Mesenchymal stem cell (in vitro differentiated cells and primary cell): ENCODE results near the gene RUFY4.
A peak's percentile ranks its signal among the peaks of the same experiment; 100 is the strongest.

ENCODE experiments used
- DNase-seq: peaks from one replicate; pipeline ENCODE4 v3.0.0-alpha.2; 2013
- H2AFZ ChIP-seq: one replicate; pipeline ENCODE4 v1.6.1; 2013; ENCODE audit warnings: low read depth, mild to moderate bottlenecking, control low read depth, inconsistent platforms, low read length, moderate library complexity
- H2AK5ac ChIP-seq: 2 replicates; pipeline ENCODE4 v1.6.1; 2013; ENCODE audit warnings: low read length, moderate library complexity, mild to moderate bottlenecking, inconsistent platforms; ENCODE audit not compliant: severe bottlenecking
- H2BK120ac ChIP-seq: one replicate; pipeline ENCODE4 v1.6.1; 2013; ENCODE audit warnings: low read depth, mild to moderate bottlenecking, inconsistent platforms, low read length, moderate library complexity
- H2BK12ac ChIP-seq, 2 experiments: one replicate each; pipeline ENCODE4 v1.6.1; 2013; ENCODE audit warnings: inconsistent platforms in 2 of 2, low read length in 2 of 2, mild to moderate bottlenecking in 2 of 2, moderate library complexity in 2 of 2, control low read depth in 1 of 2
- H2BK15ac ChIP-seq: one replicate; pipeline ENCODE4 v1.6.1; 2013; ENCODE audit warnings: mild to moderate bottlenecking, low read depth, inconsistent platforms; ENCODE audit not compliant: poor library complexity, severe bottlenecking
- H2BK5ac ChIP-seq: 2 replicates; pipeline ENCODE4 v1.6.1; 2013; ENCODE audit warnings: low read depth, mild to moderate bottlenecking, low read length, control low read depth, inconsistent platforms; ENCODE audit not compliant: poor library complexity, severe bottlenecking
- H3K14ac ChIP-seq, 2 experiments: one replicate each; pipeline ENCODE4 v1.6.1; 2013; ENCODE audit warnings: inconsistent platforms in 2 of 2, low read length in 2 of 2, control low read depth in 1 of 2, mild to moderate bottlenecking in 1 of 2, moderate library complexity in 1 of 2
- H3K18ac ChIP-seq, 2 experiments: one replicate each; pipeline ENCODE4 v1.6.1; 2013; ENCODE audit warnings: inconsistent platforms in 2 of 2, low read length in 2 of 2, control low read depth in 1 of 2, low read depth in 1 of 2, mild to moderate bottlenecking in 1 of 2
- H3K23ac ChIP-seq, 2 experiments: one replicate each; pipeline ENCODE4 v1.6.1; 2013; ENCODE audit warnings: inconsistent platforms in 2 of 2, low read length in 2 of 2, mild to moderate bottlenecking in 2 of 2, moderate library complexity in 2 of 2, control low read depth in 1 of 2
- H3K27ac ChIP-seq: 2 replicates; pipeline ENCODE4 v1.5.1; 2013; ENCODE audit warnings: mild to moderate bottlenecking, moderate library complexity, low read length, control low read depth, inconsistent platforms; ENCODE audit not compliant: poor library complexity, severe bottlenecking
- H3K27me3 ChIP-seq, 2 experiments: 2 replicates each; pipeline versions ENCODE4 v1.6.1 to v1.7.0; 2013; ENCODE audit warnings: low read length in 2 of 2, mild to moderate bottlenecking in 2 of 2, moderate library complexity in 2 of 2, control low read depth in 1 of 2, inconsistent platforms in 1 of 2; ENCODE audit not compliant: control insufficient read depth in 1 of 2, insufficient read depth in 1 of 2
- H3K36me3 ChIP-seq, 2 experiments: 2 replicates each; pipeline versions ENCODE4 v1.6.1 to v1.7.0; 2013; ENCODE audit warnings: low read length in 2 of 2, control low read depth in 1 of 2, inconsistent platforms in 1 of 2, low read depth in 1 of 2, mild to moderate bottlenecking in 1 of 2; ENCODE audit not compliant: insufficient read depth in 2 of 2, control insufficient read depth in 1 of 2
- H3K4ac ChIP-seq, 2 experiments: one replicate each; pipeline ENCODE4 v1.6.1; 2013; ENCODE audit warnings: inconsistent platforms in 2 of 2, low read length in 2 of 2, mild to moderate bottlenecking in 2 of 2, moderate library complexity in 2 of 2, control low read depth in 1 of 2, low read depth in 1 of 2
- H3K4me1 ChIP-seq: 2 replicates; pipeline ENCODE4 v1.6.1; 2013; ENCODE audit warnings: low read depth, low read length, control low read depth; ENCODE audit not compliant: control insufficient read depth, insufficient read depth
- H3K4me2 ChIP-seq: 2 replicates; pipeline ENCODE4 v1.6.1; 2013; ENCODE audit warnings: low read length, mild to moderate bottlenecking, inconsistent platforms; ENCODE audit not compliant: poor library complexity, severe bottlenecking
- H3K4me3 ChIP-seq, 2 experiments: 2 replicates each; pipeline versions ENCODE4 v1.5.1 to v1.7.0; 2013; ENCODE audit warnings: low read length in 2 of 2, mild to moderate bottlenecking in 2 of 2, control low read depth in 1 of 2, low read depth in 1 of 2; ENCODE audit not compliant: insufficient read depth in 1 of 2
- H3K79me1 ChIP-seq: replicated peaks from 2 replicates; pipeline ENCODE4 v1.6.1; 2013; ENCODE audit warnings: mild to moderate bottlenecking, control low read depth, low read length, inconsistent platforms; ENCODE audit not compliant: poor library complexity, severe bottlenecking
- H3K9ac ChIP-seq: 2 replicates; pipeline ENCODE4 v1.7.0; 2013; ENCODE audit warnings: mild to moderate bottlenecking, low read length, moderate library complexity
- H3K9me3 ChIP-seq: 2 replicates; pipeline ENCODE4 v1.7.0; 2013; ENCODE audit warnings: mild to moderate bottlenecking, low read length; ENCODE audit not compliant: control insufficient read depth
- H4K8ac ChIP-seq: one replicate; pipeline ENCODE4 v1.6.1; 2013; ENCODE audit warnings: inconsistent platforms, mild to moderate bottlenecking, low read length, moderate library complexity
- H4K91ac ChIP-seq: one replicate; pipeline ENCODE4 v1.6.1; 2013; ENCODE audit warnings: mild to moderate bottlenecking, low read length, inconsistent platforms
- WGBS: methylation state at CpG from one replicate; pipeline ENCODE4 v1.1.7; 2013; ENCODE audit warnings: mixed read lengths; 5-methylcytosine and 5-hydroxymethylcytosine counted together

The RUFY4 gene

DNA sequence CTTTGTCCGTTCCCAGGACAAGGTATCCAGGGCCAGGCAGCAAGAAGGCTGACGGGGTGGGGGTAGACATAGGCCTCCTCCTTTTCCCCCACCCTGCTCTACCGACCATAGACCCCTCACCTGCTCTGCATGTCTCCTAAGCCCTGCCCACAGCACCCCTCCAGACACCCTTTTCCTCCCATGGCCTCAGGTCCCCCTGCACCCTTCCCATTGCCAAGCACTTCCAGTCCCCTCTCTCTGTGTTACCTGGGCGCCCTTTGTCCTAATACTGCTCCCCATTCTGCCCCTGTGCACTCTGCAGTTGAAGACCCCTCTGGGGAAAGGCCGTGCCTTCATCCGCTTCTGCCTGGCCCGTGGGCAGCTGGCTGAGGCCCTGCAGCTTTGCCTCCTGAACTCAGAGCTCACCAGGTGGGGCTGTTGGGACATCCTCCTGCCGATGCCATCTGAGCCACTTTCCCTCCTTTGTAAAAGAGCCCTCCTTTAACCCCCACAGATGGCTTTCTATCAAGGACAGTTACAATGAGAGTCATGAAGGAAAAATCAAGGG lies 3.5 kb downstream of the RUFY4 start:
- Histone ChIP-seq H3K4me1 (peaks cover 9% of the 10 kb centered on the region), H4K91ac (no peak overlapping the region), H2AK5ac (no peak overlapping the region), H2AFZ (no peak overlapping the region), H3K9ac (no peak overlapping the region), H4K8ac (no peak overlapping the region), H3K27ac (no peak overlapping the region), H3K9me3 (no peaks in the 10 kb centered on the region), H2BK5ac (no peak overlapping the region), H3K4ac (no peak overlapping the region), H3K23ac (no peak overlapping the region), H3K4me3 (no peak overlapping the region), H2BK12ac (no peak overlapping the region), H3K79me1 (no peaks in the 10 kb centered on the region), H3K27me3 (peaks cover 62 to 87% of the 10 kb centered on the region in 2 experiments), H3K18ac (no peak overlapping the region), H3K14ac (no peak overlapping the region), H2BK120ac (no peak overlapping the region), H2BK15ac (no peak overlapping the region), H3K36me3 (peaks cover 0 to 4% of the 10 kb centered on the region in 2 experiments), H3K4me2 (no peak overlapping the region)
- no peak for DNase-seq
- 76% methylated on average over 7 of the region's 8 CpGs for WGBS

DNA sequence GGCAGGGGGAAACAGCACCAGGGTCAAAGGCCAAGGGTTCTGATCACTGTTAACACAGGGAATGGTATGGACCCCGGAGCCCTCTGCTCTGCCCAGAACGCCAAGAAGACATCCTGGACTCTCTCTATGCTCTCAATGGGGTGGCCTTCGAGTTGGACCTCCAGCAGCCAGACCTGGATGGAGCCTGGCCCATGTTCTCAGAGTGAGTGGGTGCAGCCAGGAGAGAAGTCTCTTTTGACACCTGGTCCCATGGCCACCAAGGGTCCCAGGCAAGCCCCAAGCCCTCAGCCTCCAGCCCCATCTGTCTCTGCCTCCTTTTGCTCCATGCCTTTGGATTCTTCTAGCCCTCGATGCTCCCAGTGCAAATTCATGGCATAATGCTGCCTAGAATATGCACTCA lies 4.1 kb downstream of the RUFY4 start:
- 75% methylated on average over 4 of the region's 4 CpGs for WGBS

DNA sequence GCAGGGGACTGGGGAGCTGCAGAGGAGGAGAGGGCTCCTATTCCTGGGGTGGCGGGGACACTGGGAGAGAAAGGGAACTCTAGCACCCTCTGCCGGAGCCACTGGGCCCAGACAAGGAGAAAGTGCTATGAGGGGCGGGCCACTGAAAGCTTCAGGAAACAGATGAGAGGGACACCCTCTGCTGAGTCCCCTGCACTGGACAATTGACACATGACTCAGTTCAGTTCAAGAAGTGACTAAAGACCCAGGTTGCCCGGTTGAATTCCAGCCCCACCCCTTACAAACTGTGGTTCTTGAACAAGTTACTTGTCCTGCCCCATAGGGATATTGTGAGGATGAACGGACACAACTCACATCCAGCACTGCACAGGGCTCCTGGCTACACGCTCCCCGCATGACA lies 5.0 kb downstream of the RUFY4 start:
- H2BK5ac ChIP-seq, result no peak overlapping the region

More for the DNA sequence above, 4.1 kb downstream of the RUFY4 start:
- Histone ChIP-seq H3K14ac (no peak overlapping the region), H4K91ac (no peak overlapping the region), H2AFZ (no peak overlapping the region), H3K27ac (no peak overlapping the region), H2BK120ac (no peak overlapping the region), H2BK5ac (no peak overlapping the region), H2BK15ac (no peak overlapping the region), H3K4me1 (peaks cover 8% of the 10 kb centered on the region), H3K18ac (no peak overlapping the region), H3K36me3 (peaks cover 0 to 4% of the 10 kb centered on the region in 2 experiments), H3K9me3 (no peaks in the 10 kb centered on the region), H3K4me2 (no peak overlapping the region), H3K79me1 (no peaks in the 10 kb centered on the region), H2AK5ac (no peak overlapping the region), H3K23ac (no peak overlapping the region), H4K8ac (no peak overlapping the region), H3K27me3 (peaks cover 56 to 88% of the 10 kb centered on the region in 2 experiments), H3K4ac (no peak overlapping the region), H2BK12ac (no peak overlapping the region), H3K9ac (no peak overlapping the region), H3K4me3 (no peak overlapping the region)
- DNase-seq, result no peak

DNA sequence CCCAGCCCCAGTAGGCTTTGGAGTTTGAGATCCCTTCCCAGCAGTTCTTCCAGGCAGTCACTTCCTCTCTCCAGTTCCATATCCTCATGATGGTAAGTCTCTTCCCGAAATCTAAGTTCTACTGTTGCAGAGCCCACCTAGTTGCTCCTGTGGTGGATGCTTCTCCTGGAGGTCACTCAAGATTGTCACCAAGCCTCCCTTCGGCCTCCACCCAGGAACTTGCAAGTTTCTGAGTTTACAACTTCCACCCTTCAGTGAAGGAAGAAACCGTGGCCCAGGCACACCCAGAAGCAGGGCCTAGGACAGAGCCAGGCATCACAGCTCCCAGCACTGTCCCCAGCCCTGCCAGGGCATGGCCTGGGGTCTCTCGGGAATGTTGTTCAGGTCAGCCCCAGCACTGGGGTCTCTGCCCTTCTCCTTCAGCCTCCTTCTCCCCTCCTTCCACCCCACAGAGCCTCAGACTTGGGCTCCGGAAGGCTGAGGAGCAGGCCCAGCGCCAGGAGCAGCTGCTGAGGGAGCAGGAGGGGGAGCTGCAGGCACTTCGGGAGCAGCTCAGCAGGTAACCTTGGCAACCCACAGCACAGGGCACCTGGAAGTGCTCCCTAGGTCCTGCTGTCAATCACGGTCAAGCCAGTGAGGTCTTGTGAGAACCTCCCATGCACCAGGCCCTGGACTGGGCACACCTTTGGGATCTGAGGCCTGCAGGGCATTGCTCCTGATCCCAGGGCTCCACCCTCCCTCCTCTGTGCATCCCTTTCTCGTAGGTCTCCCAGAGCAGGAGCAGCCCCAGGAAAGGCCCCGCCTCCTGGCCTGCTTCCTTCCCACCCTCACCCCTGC lies 7.1 kb downstream of the RUFY4 start:
- no peak for DNase-seq
- no peak overlapping the region for H2BK12ac ChIP-seq
- no peak overlapping the region for H2AFZ ChIP-seq
- no peak overlapping the region for H3K4me3 ChIP-seq
- no peak overlapping the region for H4K8ac ChIP-seq
- WGBS, result 83% methylated on average over 10 of the region's 10 CpGs
- no peak overlapping the region for H3K23ac ChIP-seq
- no peak overlapping the region for H3K9ac ChIP-seq
- H2BK5ac ChIP-seq, result no peak overlapping the region
- no peak overlapping the region for H2AK5ac ChIP-seq
- no peaks in the 10 kb centered on the region for H3K4me1 ChIP-seq
- H3K27ac ChIP-seq, result no peak overlapping the region
- no peak overlapping the region for H3K18ac ChIP-seq
- H3K27me3 ChIP-seq, result peaks cover 49 to 87% of the 10 kb centered on the region in 2 experiments
- no peak overlapping the region for H3K14ac ChIP-seq
- H3K79me1 ChIP-seq, result no peaks in the 10 kb centered on the region
- no peak overlapping the region for H2BK15ac ChIP-seq
- H2BK120ac ChIP-seq, result no peak overlapping the region
- peaks cover 0 to 4% of the 10 kb centered on the region in 2 experiments for H3K36me3 ChIP-seq
- H4K91ac ChIP-seq, result no peak overlapping the region
- no peak overlapping the region for H3K4me2 ChIP-seq
- no peak overlapping the region for H3K4ac ChIP-seq
- H3K9me3 ChIP-seq, result no peaks in the 10 kb centered on the region

More for the DNA sequence above, 5.0 kb downstream of the RUFY4 start:
- Histone ChIP-seq H3K23ac (no peak overlapping the region), H2BK15ac (no peak overlapping the region), H2AFZ (no peak overlapping the region), H3K18ac (no peak overlapping the region), H3K27ac (no peak overlapping the region), H3K9me3 (no peaks in the 10 kb centered on the region), H2BK12ac (no peak overlapping the region), H4K8ac (no peak overlapping the region), H3K79me1 (no peaks in the 10 kb centered on the region), H3K4me1 (peaks cover 1% of the 10 kb centered on the region), H3K4me3 (no peak overlapping the region), H3K27me3 (peaks cover 53 to 88% of the 10 kb centered on the region in 2 experiments), H3K36me3 (peaks cover 0 to 4% of the 10 kb centered on the region in 2 experiments), H3K4me2 (no peak overlapping the region), H3K4ac (no peak overlapping the region), H4K91ac (no peak overlapping the region), H3K14ac (no peak overlapping the region), H3K9ac (no peak overlapping the region), H2AK5ac (no peak overlapping the region), H2BK120ac (no peak overlapping the region)
- WGBS, result 47% methylated on average over 7 of the region's 7 CpGs
- DNase-seq, result peak; percentile 36
